PC-3 (cell line): ENCODE results near the gene SUPT6H. TPM values are rescaled to one million over a fixed set of nuclear protein-coding genes. Genes with fewer than 3 reads are reported as not detected.
A peak's percentile ranks its signal among the peaks of the same experiment; 100 is the strongest.

ENCODE experiments used
- ATAC-seq: fragments of 200-7000 bp; cut with Tn5 transposase; 2 replicates; pipeline ENCODE4 v1.9.1; 2020; ENCODE audit warnings: mild to moderate bottlenecking, moderate library complexity
- BruUV-seq: library from RNA; stranded (reverse); fragments of 400-500 nt; replicated peaks from 2 replicates; lab custom pipeline; 2021; lab: Mats Ljungman, UMichigan
- CTCF ChIA-PET: fragments of 300-600 bp; sonication (Branson Sonifier 250); formaldehyde crosslinking; loops from one replicate; lab custom pipeline; 2022; ENCODE audit warnings: antibody characterized with exemption; lab: Charles Lee
- POLR2A ChIA-PET: fragments of 300-600 bp; sonication (Branson Sonifier 250); formaldehyde crosslinking; loops from one replicate; lab custom pipeline; 2022; ENCODE audit warnings: antibody characterized with exemption; ENCODE audit not compliant: unreplicated experiment; lab: Charles Lee
- DNase-seq: peaks from one replicate; pipeline ENCODE4 v3.0.0-alpha.2; 2015
- H2AFZ ChIP-seq: fragments of 300-600 bp; sonication (generic); 2 replicates; pipeline ENCODE4 v1.6.0; 2016; ENCODE audit warnings: antibody characterized with exemption, low read length
- H3F3A ChIP-seq: fragments of 300-600 bp; sonication (generic); one replicate; pipeline ENCODE4 v1.6.0; 2017; ENCODE audit warnings: antibody characterized with exemption, low read length, control low read depth, mild to moderate bottlenecking; ENCODE audit not compliant: unreplicated experiment
- H3K27ac ChIP-seq: fragments of 300-600 bp; sonication (generic); 2 replicates; pipeline ENCODE4 v1.5.1; 2016; ENCODE audit warnings: mild to moderate bottlenecking, low read length
- H3K27me3 ChIP-seq: fragments of 300-600 bp; sonication (generic); 2 replicates; pipeline ENCODE4 v1.6.1; 2016; ENCODE audit warnings: low read length, mixed read lengths
- H3K36me3 ChIP-seq: fragments of 300-600 bp; sonication (generic); 2 replicates; pipeline ENCODE4 v1.6.1; 2016; ENCODE audit warnings: low read depth, mixed run types, low read length, mixed read lengths
- H3K4me1 ChIP-seq: fragments of 300-600 bp; sonication (generic); 2 replicates; pipeline ENCODE4 v1.5.1; 2016; ENCODE audit warnings: low read length; ENCODE audit not compliant: insufficient read depth
- H3K4me2 ChIP-seq: fragments of 300-600 bp; sonication (generic); 2 replicates; pipeline ENCODE4 v1.6.0; 2016; ENCODE audit warnings: low read length
- H3K4me3 ChIP-seq: fragments of 300-600 bp; sonication (generic); 2 replicates; pipeline ENCODE4 v1.5.1; 2016; ENCODE audit warnings: mild to moderate bottlenecking, low read length, mixed read lengths
- H3K79me2 ChIP-seq: fragments of 300-600 bp; sonication (generic); 2 replicates; pipeline ENCODE4 v1.6.1; 2017; ENCODE audit warnings: low read length, mixed read lengths
- H3K9ac ChIP-seq: fragments of 300-600 bp; sonication (generic); 2 replicates; pipeline ENCODE4 v1.6.0; 2016; ENCODE audit warnings: mild to moderate bottlenecking, low read length
- H3K9me2 ChIP-seq: fragments of 300-600 bp; sonication (generic); replicated peaks from 2 replicates; pipeline ENCODE4 v1.6.1; 2016; ENCODE audit warnings: mixed run types, low read length, mixed read lengths
- H3K9me3 ChIP-seq: fragments of 300-600 bp; sonication (generic); 2 replicates; pipeline ENCODE4 v1.6.1; 2016; ENCODE audit warnings: low read length, mixed read lengths
- H4K20me1 ChIP-seq: fragments of 300-600 bp; sonication (generic); 2 replicates; pipeline ENCODE4 v1.6.1; 2016; ENCODE audit warnings: low read length, mixed read lengths
- EZH2 ChIP-seq: fragments of 300-600 bp; sonication (generic); IDR thresholded peaks from one replicate; pipeline ENCODE4 v1.6.1; 2017; ENCODE audit warnings: antibody characterized with exemption, mild to moderate bottlenecking, low read length; ENCODE audit not compliant: unreplicated experiment
- EZH2phosphoT487 ChIP-seq: fragments of 300-600 bp; sonication (generic); IDR thresholded peaks from 2 replicates; pipeline ENCODE4 v1.6.1; 2018; ENCODE audit warnings: mild to moderate bottlenecking, antibody characterized with exemption, low read length, borderline replicate concordance
- intact Hi-C: fragments of 100-400 bp; cut with micrococcal nuclease; formaldehyde crosslinking; loops from 2 replicates; pipeline ENCODE4 v1.9.0; 2023
- total RNA-seq: library from RNA; depleted of rRNA; stranded (reverse); fragments of >200 nt; gene quantifications from 2 replicates; pipeline ENCODE4 v1.2.3, GENCODE V29; 2014
- TF ChIP-seq, protein P1 (sequence below): fragments of 300-600 bp; sonication (generic); conservative IDR thresholded peaks from 2 replicates; pipeline ENCODE4 v1.5.1; 2017; ENCODE audit warnings: antibody characterized with exemption, low read depth, mild to moderate bottlenecking, low read length

Gene SUPT6H
- total RNA-seq, 1 experiment from 2014 or later, result 32.2 TPM

DNA sequence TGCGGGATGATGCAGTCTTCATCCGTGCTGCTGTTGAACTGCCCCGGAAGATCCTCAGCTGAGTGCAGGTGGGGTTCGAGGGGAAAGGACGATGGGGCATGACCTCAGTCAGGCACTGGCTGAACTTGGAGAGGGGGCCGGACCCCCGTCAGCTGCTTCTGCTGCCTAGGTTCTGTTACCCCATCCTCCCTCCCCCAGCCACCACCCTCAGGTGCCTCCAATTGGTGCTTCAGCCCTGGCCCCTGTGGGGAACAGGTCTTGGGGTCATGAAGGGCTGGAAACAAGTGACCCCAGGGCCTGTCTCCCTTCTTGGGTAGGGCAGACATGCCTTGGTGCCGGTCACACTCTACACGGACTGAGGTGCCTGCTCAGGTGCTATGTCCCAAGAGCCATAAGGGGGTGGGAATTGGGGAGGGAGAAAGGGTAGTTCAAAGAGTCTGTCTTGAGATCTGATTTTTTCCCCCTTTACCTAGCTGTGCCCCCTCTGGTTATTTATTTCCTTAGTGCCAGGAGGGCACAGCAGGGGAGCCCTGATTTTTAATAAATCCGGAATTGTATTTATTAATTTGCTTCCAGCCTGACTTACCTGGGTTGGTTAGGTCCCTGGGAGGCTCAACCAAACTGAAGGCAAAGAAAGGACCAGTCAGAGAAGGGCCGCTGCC, 87.6 kb downstream of the SUPT6H start:
- Histone ChIP-seq H3K36me3 (peaks cover 30% of the 10 kb centered on the region), H3K27me3 (no peaks in the 10 kb centered on the region), H2AFZ (no peak overlapping the region), H3F3A (no peaks in the 10 kb centered on the region), H3K79me2 (peaks cover 45% of the 10 kb centered on the region), H3K4me1 (peaks cover 24% of the 10 kb centered on the region), H3K27ac (no peak overlapping the region), H4K20me1 (peaks cover 24% of the 10 kb centered on the region), H3K9ac (no peak overlapping the region), H3K9me3 (no peaks in the 10 kb centered on the region), H3K4me3 (no peak overlapping the region), H3K9me2 (no peaks in the 10 kb centered on the region), H3K4me2 (no peak overlapping the region)
- ChIA-PET CTCF (interaction anchor here (0.6 to 1.9 kb wide), 2 partner anchors 23 to 204 kb away, joined by 4 to 55 read pairs; partner anchors contain the start of genes NEK8 and TLCD1), POLR2A (no interaction called here)
- TF ChIP-seq EZH2phosphoT487 (no peak), EZH2 (no peak)
- TF ChIP-seq, protein P1, sequence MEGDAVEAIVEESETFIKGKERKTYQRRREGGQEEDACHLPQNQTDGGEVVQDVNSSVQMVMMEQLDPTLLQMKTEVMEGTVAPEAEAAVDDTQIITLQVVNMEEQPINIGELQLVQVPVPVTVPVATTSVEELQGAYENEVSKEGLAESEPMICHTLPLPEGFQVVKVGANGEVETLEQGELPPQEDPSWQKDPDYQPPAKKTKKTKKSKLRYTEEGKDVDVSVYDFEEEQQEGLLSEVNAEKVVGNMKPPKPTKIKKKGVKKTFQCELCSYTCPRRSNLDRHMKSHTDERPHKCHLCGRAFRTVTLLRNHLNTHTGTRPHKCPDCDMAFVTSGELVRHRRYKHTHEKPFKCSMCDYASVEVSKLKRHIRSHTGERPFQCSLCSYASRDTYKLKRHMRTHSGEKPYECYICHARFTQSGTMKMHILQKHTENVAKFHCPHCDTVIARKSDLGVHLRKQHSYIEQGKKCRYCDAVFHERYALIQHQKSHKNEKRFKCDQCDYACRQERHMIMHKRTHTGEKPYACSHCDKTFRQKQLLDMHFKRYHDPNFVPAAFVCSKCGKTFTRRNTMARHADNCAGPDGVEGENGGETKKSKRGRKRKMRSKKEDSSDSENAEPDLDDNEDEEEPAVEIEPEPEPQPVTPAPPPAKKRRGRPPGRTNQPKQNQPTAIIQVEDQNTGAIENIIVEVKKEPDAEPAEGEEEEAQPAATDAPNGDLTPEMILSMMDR, result no peak
- ATAC-seq, result no peak
- intact Hi-C loops, result loop anchor here (1.0 kb wide), 1 partner anchor 22 kb away; no protein-coding TSS in a partner anchor
- BruUV-seq, result no TSS peak
- DNase-seq, result no peak

DNA sequence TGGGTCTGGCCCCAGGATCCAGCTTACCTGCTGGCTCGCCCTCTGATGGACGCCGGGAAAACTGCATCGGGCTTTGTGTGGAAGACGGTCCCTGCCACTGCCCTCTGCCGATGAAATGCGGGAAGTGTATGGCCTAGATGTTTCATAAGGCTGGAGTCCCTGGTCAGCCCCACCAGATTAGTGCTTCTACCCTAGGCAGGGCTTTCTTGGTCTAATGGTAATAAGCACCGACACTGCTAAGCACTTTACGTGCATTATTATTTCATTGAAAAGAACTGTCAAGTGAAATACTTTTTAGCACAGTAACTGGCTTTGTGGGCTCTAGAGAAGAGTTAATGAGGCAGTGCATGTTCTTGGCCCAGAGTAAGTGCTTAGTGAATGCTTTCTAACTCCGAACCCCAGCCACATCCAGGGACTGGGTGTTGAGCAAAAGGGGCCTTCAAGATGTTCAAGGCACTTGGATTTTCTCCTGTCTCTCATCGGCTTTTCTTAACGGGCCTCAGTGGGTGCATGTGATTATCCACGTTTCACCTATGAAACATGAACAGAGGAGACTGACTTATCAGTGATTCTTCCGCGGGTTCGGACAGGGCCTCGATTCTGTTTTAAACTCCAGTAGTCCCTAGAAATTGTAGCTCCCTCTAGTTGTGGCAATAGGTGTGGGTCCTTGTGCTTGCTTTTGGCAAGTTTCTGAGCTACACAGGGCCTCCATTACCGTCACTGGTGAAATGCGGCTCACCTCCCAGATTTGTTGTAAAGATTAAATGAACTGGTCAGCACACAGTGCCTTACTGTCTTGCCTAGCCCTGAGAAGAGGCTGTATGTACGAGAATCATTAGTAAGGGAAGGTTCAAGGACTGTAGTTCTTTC, 88.4 kb downstream of the SUPT6H start:
- H3K4me1 ChIP-seq, result peaks cover 24% of the 10 kb centered on the region
- H3F3A ChIP-seq, result no peaks in the 10 kb centered on the region
- TF ChIP-seq, protein P1, result peak; percentile 92
- TF ChIP-seq EZH2phosphoT487, result no peak
- no peak overlapping the region for H3K4me3 ChIP-seq
- no peak overlapping the region for H3K4me2 ChIP-seq
- H2AFZ ChIP-seq, result no peak overlapping the region
- ChIA-PET POLR2A (no interaction called here), CTCF (interaction anchor here (0.6 to 1.9 kb wide), 2 partner anchors 23 to 203 kb away, joined by 4 to 55 read pairs; partner anchors contain the start of genes NEK8 and TLCD1)
- DNase-seq (peak; percentile 90), ATAC-seq (peak; percentile 42)
- no peak overlapping the region for H3K9ac ChIP-seq
- no peak overlapping the region for H3K27ac ChIP-seq
- intact Hi-C loops, result loop anchor here (1.0 kb wide), 1 partner anchor 23 kb away; no protein-coding TSS in a partner anchor
- H3K27me3 ChIP-seq, result no peaks in the 10 kb centered on the region
- peaks cover 20% of the 10 kb centered on the region for H4K20me1 ChIP-seq
- no peaks in the 10 kb centered on the region for H3K9me3 ChIP-seq
- H3K36me3 ChIP-seq, result peaks cover 30% of the 10 kb centered on the region
- H3K9me2 ChIP-seq, result no peaks in the 10 kb centered on the region
- peaks cover 38% of the 10 kb centered on the region for H3K79me2 ChIP-seq
- BruUV-seq, result TSS peak; percentile 16
